Measurements from ENCODE around the gene DOCK1.

DNA sequence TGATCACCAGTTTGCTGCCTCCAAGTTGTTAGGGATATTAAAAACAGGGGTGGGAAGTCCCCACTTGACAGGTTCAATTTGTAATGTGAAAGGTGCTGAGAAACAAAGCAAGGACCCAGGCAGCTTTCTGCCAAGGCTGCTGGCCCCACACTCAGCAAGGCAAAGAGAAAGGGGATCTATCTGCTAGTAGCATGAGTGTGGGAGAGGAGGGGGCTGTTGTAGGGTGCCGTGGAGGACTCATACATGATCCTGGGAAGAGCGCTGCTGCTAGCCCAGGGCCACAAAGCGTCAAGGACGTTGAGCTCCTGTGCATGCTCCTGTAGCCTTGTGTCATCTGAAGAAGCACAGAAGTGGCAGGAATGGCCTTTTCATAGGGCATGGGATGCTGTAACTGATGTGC, 387.7 kb downstream of the DOCK1 start:
- TF ChIP-seq FOXJ3 (CRISPR knock-in tag; IDR thresholded peaks at IDR 0.05): no peak
- no peak for TF ChIP-seq POLR2AphosphoS5 (IDR thresholded peaks at IDR 0.05; ENCODE audit: low read depth, low read length)
- no peak for TF ChIP-seq EP300 (IDR thresholded peaks at IDR 0.05; ENCODE audit: borderline replicate concordance in 1 of 2, low read depth in 1 of 2, low read length in 1 of 2)
- TF ChIP-seq, protein P1, sequence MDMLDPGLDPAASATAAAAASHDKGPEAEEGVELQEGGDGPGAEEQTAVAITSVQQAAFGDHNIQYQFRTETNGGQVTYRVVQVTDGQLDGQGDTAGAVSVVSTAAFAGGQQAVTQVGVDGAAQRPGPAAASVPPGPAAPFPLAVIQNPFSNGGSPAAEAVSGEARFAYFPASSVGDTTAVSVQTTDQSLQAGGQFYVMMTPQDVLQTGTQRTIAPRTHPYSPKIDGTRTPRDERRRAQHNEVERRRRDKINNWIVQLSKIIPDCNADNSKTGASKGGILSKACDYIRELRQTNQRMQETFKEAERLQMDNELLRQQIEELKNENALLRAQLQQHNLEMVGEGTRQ (IDR thresholded peaks at IDR 0.05; ENCODE audit: borderline replicate concordance, low read depth, low read length): no peak
- no peak for TF ChIP-seq RAD21 (IDR thresholded peaks at IDR 0.05; ENCODE audit: low read length)
- TF ChIP-seq, protein P2, sequence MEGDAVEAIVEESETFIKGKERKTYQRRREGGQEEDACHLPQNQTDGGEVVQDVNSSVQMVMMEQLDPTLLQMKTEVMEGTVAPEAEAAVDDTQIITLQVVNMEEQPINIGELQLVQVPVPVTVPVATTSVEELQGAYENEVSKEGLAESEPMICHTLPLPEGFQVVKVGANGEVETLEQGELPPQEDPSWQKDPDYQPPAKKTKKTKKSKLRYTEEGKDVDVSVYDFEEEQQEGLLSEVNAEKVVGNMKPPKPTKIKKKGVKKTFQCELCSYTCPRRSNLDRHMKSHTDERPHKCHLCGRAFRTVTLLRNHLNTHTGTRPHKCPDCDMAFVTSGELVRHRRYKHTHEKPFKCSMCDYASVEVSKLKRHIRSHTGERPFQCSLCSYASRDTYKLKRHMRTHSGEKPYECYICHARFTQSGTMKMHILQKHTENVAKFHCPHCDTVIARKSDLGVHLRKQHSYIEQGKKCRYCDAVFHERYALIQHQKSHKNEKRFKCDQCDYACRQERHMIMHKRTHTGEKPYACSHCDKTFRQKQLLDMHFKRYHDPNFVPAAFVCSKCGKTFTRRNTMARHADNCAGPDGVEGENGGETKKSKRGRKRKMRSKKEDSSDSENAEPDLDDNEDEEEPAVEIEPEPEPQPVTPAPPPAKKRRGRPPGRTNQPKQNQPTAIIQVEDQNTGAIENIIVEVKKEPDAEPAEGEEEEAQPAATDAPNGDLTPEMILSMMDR (IDR thresholded peaks at IDR 0.05): no peak
- no peak for TF ChIP-seq CHD2 (IDR thresholded peaks at IDR 0.05; ENCODE audit: low read length, partially characterized antibody)
- no peak for TF ChIP-seq EZH2phosphoT487 (IDR thresholded peaks at IDR 0.05; ENCODE audit: borderline replicate concordance, low read depth)
- no peak for TF ChIP-seq MXI1 (IDR thresholded peaks at IDR 0.05; ENCODE audit: low read depth, low read length)
- TF ChIP-seq, protein P3, sequence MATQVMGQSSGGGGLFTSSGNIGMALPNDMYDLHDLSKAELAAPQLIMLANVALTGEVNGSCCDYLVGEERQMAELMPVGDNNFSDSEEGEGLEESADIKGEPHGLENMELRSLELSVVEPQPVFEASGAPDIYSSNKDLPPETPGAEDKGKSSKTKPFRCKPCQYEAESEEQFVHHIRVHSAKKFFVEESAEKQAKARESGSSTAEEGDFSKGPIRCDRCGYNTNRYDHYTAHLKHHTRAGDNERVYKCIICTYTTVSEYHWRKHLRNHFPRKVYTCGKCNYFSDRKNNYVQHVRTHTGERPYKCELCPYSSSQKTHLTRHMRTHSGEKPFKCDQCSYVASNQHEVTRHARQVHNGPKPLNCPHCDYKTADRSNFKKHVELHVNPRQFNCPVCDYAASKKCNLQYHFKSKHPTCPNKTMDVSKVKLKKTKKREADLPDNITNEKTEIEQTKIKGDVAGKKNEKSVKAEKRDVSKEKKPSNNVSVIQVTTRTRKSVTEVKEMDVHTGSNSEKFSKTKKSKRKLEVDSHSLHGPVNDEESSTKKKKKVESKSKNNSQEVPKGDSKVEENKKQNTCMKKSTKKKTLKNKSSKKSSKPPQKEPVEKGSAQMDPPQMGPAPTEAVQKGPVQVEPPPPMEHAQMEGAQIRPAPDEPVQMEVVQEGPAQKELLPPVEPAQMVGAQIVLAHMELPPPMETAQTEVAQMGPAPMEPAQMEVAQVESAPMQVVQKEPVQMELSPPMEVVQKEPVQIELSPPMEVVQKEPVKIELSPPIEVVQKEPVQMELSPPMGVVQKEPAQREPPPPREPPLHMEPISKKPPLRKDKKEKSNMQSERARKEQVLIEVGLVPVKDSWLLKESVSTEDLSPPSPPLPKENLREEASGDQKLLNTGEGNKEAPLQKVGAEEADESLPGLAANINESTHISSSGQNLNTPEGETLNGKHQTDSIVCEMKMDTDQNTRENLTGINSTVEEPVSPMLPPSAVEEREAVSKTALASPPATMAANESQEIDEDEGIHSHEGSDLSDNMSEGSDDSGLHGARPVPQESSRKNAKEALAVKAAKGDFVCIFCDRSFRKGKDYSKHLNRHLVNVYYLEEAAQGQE (IDR thresholded peaks at IDR 0.05; ENCODE audit: low read depth, low read length): no peak
- TF ChIP-seq GATA2 (CRISPR knock-in tag; IDR thresholded peaks at IDR 0.05): no peak
- no peak for TF ChIP-seq MEF2A (IDR thresholded peaks at IDR 0.05; ENCODE audit: borderline replicate concordance, low read depth)
- TF ChIP-seq ELF1 (IDR thresholded peaks at IDR 0.05): no peak
- TF ChIP-seq, protein P4, sequence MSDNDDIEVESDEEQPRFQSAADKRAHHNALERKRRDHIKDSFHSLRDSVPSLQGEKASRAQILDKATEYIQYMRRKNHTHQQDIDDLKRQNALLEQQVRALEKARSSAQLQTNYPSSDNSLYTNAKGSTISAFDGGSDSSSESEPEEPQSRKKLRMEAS (IDR thresholded peaks at IDR 0.05; ENCODE audit: low read depth): no peak

Measured in SK-N-SH (cell line).